Upper lobe of left lung (tissue), 6 donors: Measurements from ENCODE around the gene PIP4K2C. TPM values are rescaled to one million over a fixed set of nuclear protein-coding genes. Genes with fewer than 3 reads are reported as not detected.

Experiments used
- ATAC-seq, 2 donors: fragments of 200-7000 bp; cut with Tn5 transposase; one replicate each; pipeline ENCODE4 v1.9.1; 2022; ENCODE audit warnings: mild to moderate bottlenecking in 2 of 2, moderate library complexity in 2 of 2; ENCODE audit not compliant: low FRiP score in 2 of 2
- DNase-seq, 2 donors: peaks; one replicate each; pipeline ENCODE4 v3.0.0-alpha.2; 2019 to 2020
- H3K27ac ChIP-seq, 4 donors: fragments of 200-600 bp; sonication (generic); one replicate each; pipeline ENCODE4 v1.5.1; 2016 to 2019
- H3K27me3 ChIP-seq, 4 donors: fragments of 200-600 bp; sonication (generic); one replicate each; pipeline ENCODE4 v1.5.1; 2017 to 2019
- H3K36me3 ChIP-seq, 4 donors: fragments of 200-600 bp; sonication (generic); one replicate each; pipeline ENCODE4 v1.5.1; 2016 to 2019
- H3K4me1 ChIP-seq, 4 donors: fragments of 200-600 bp; sonication (generic); one replicate each; pipeline ENCODE4 v1.5.1; 2018 to 2019
- H3K4me3 ChIP-seq, 4 donors: fragments of 200-600 bp; sonication (generic); one replicate each; pipeline ENCODE4 v1.5.1; 2017 to 2019; ENCODE audit warnings: mild to moderate bottlenecking in 2 of 4, moderate library complexity in 1 of 4
- H3K9me3 ChIP-seq, 4 donors: fragments of 200-600 bp; sonication (generic); one replicate each; pipeline ENCODE4 v1.5.1; 2018 to 2019
- CTCF ChIP-seq, 6 experiments: fragments of 450-650 bp in 4 of 6; fragments of 200-600 bp in 2 of 6; sonication (generic) in 2 of 6; IDR thresholded peaks; one replicate each; pipeline ENCODE4 v1.5.1; 2016 to 2019; ENCODE audit warnings: antibody characterized with exemption in 6 of 6
- EP300 ChIP-seq, 4 donors: sonication (generic); formaldehyde crosslinking; IDR thresholded peaks; one replicate each; pipeline ENCODE4 v1.5.1; 2017; ENCODE audit warnings: antibody characterized with exemption in 4 of 4, control low read depth in 2 of 4
- POLR2A ChIP-seq, 4 donors: fragments of 450-650 bp; IDR thresholded peaks; one replicate each; pipeline ENCODE4 v1.5.1; 2016 to 2017; ENCODE audit warnings: antibody characterized with exemption in 4 of 4, mild to moderate bottlenecking in 2 of 4
- POLR2AphosphoS5 ChIP-seq, 2 donors: sonication (generic); formaldehyde crosslinking; IDR thresholded peaks; one replicate each; pipeline ENCODE4 v1.5.1; 2017; ENCODE audit warnings: antibody characterized with exemption in 2 of 2
- WGBS, 2 donors: methylation state at CpG; one replicate each; pipeline ENCODE4 v1.1.5; 2017 to 2018; 5-methylcytosine and 5-hydroxymethylcytosine counted together
- total RNA-seq, 6 donors: library from RNA; depleted of rRNA in 4 of 6; stranded (reverse); fragments of >200 nt in 4 of 6; gene quantifications; one replicate each; pipeline versions ENCODE4 v1.1.0 to v1.2.1, GENCODE V29; 2016 to 2021
- donor health status: DM: no; HTN: no; CAD: no; lungs with moderate emphysema.
- donor health status: DM: no; HTN: yes; CAD: no; lungs with severe emphysema.

Gene PIP4K2C
- 10 to 100 TPM; 13.4 to 56.7 (median 30.7) TPM for total RNA-seq

- peaks cover 0 to 14% (median 3%) of the 10 kb centered on the region in 4 donors for H3K36me3 ChIP-seq
- peak; percentile 95 to 96 for DNase-seq
- peak in 2 of 6 experiments; percentile 7 to 10 for TF ChIP-seq CTCF (IDR thresholded peaks at IDR 0.05)
- peak; percentile 20 to 74 for TF ChIP-seq POLR2AphosphoS5 (IDR thresholded peaks at IDR 0.05)
- TF ChIP-seq EP300 (IDR thresholded peaks at IDR 0.05), result no peak
- TF ChIP-seq POLR2A (IDR thresholded peaks at IDR 0.05), result peak in 2 of 4 donors; percentile 72
- WGBS, 2 donors, result 2% methylated on average over 33 to 65 of the region's 69 CpGs
- peak within 1 kb of the TSS; percentile 72 to 81 (median 80) for H3K27ac ChIP-seq
- peaks cover 9 to 20% (median 16%) of the 10 kb centered on the region in 4 donors for H3K4me1 ChIP-seq
- H3K27me3 ChIP-seq, result no peaks in the 10 kb centered on the region
- H3K4me3 ChIP-seq, result peak within 1 kb of the TSS; percentile 65 to 89 (median 70)
- peak; percentile 96 to 97 for ATAC-seq
- no peaks in the 10 kb centered on the region for H3K9me3 ChIP-seq
These were observed at the start of gene PIP4K2C for GRCh38 chr12:57590864-57591781. TSS of gene PIP4K2C (plus strand) at chr12:57591192. CDS start at chr12:57591290, 98 bp downstream.

DNA sequence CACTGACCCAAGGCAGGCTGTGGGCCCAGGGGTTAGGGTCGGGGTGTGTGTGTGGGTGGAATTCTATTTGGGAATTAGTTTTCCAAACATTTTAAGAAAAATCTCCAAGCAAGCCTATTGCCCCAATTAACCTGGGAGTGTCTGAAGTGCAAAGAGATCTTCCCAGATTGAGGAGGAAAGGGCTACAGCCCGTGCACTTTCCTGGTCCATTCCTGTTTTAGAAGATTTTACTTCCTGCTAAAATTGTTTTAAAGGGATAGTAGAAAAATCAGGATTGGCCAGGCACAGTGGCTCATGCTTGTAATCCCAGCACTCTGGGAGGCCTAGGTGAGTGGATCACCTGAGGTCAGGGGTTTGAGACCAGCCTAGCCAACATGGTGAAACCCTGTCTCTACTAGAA lies 49.3 kb upstream of the PIP4K2C start:
- DNase-seq (no peak), ATAC-seq (no peak)
- Histone ChIP-seq H3K9me3 (no peaks in the 10 kb centered on the region), H3K27me3 (no peaks in the 10 kb centered on the region), H3K36me3 (peaks cover 0 to 60% (median 18%) of the 10 kb centered on the region in 4 donors), H3K4me1 (peaks cover 19 to 29% (median 21%) of the 10 kb centered on the region in 4 donors), H3K27ac (no peak overlapping the region), H3K4me3 (no peak overlapping the region)
- no peak for TF ChIP-seq POLR2AphosphoS5 (IDR thresholded peaks at IDR 0.05)
- no peak for TF ChIP-seq CTCF (IDR thresholded peaks at IDR 0.05)
- TF ChIP-seq POLR2A (IDR thresholded peaks at IDR 0.05), result no peak
- TF ChIP-seq EP300 (IDR thresholded peaks at IDR 0.05), result no peak
- WGBS, 2 donors, result 86 to 89% methylated on average over 2 of the region's 2 CpGs

DNA sequence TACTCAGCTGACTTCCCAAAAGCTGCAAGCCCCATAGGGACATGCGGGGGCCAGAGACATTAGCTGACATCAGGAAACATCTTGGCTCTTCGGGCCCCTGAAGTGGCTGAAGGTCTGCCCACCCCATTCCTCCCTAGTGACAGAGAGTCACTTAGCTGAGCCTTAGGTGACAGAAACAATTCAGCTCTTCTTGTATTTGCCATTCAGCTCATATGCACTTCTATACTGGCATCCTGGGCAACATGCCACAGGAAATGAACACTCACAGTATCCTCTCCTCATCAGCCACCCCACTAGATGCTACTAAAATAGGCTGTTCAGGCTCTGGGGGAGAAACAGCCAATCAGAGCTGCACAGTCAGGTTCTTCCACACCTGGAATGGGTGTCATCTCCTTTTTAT lies 47.4 kb upstream of the PIP4K2C start:
- WGBS, 2 donors, result 77 to 88% methylated on average over 2 of the region's 2 CpGs
- ATAC-seq (no peak), DNase-seq (no peak)
- TF ChIP-seq POLR2AphosphoS5 (IDR thresholded peaks at IDR 0.05) (no peak), EP300 (IDR thresholded peaks at IDR 0.05) (no peak), CTCF (IDR thresholded peaks at IDR 0.05) (no peak), POLR2A (IDR thresholded peaks at IDR 0.05) (no peak)
- H3K27ac ChIP-seq, result no peak overlapping the region
- H3K27me3 ChIP-seq, result no peaks in the 10 kb centered on the region
- no peak overlapping the region for H3K4me3 ChIP-seq
- H3K9me3 ChIP-seq, result no peaks in the 10 kb centered on the region
- H3K4me1 ChIP-seq, result peaks cover 19 to 35% (median 24%) of the 10 kb centered on the region in 4 donors
- H3K36me3 ChIP-seq, result peaks cover 0 to 43% (median 10%) of the 10 kb centered on the region in 4 donors

GRCh38 chr12:57545809-57546437 lies 45.1 kb upstream of the PIP4K2C start:
- Histone ChIP-seq H3K4me1 (peaks cover 28 to 50% (median 33%) of the 10 kb centered on the region in 4 donors), H3K27me3 (peaks cover 0 to 18% (median 10%) of the 10 kb centered on the region in 4 donors), H3K27ac (peak overlapping the region; percentile 87 to 92 (median 91)), H3K36me3 (peaks cover 0 to 20% (median 6%) of the 10 kb centered on the region in 4 donors), H3K9me3 (no peaks in the 10 kb centered on the region), H3K4me3 (peak overlapping the region; percentile 58 to 87 (median 82))
- TF ChIP-seq POLR2AphosphoS5 (IDR thresholded peaks at IDR 0.05), result peak in 1 of 2 donors; percentile 36
- no peak for TF ChIP-seq EP300 (IDR thresholded peaks at IDR 0.05)
- TF ChIP-seq POLR2A (IDR thresholded peaks at IDR 0.05), result no peak
- TF ChIP-seq CTCF (IDR thresholded peaks at IDR 0.05), result peak in 1 of 6 experiments; percentile 8
- DNase-seq (no peak), ATAC-seq (no peak)
- WGBS, 2 donors, result 62 to 70% methylated on average over 14 to 15 of the region's 15 CpGs
